Measurements from ENCODE around the gene SLC44A5. TPM values are rescaled to one million over a fixed set of nuclear protein-coding genes. Genes with fewer than 3 reads are reported as not detected.
"Not testable (repeated sequence)": the region's sequence is repeated elsewhere in the genome, so short reads cannot be mapped to it uniquely, and the experiment has no call there.

The SLC44A5 gene
- polyA plus RNA-seq, 1 experiment: 0.19 TPM

GRCh38 chr1:75613916-75614315 lies 3.0 kb upstream of the SLC44A5 start:
- ChIA-PET CTCF (interaction anchor here (3.4 kb wide), 1 partner anchor 19 kb away, joined by 18 read pairs; no protein-coding TSS in a partner anchor), POLR2A (no interaction called here)
- Histone ChIP-seq H3K27me3 (ENCODE audit: control insufficient read depth, insufficient read depth, low read length) (peaks cover 42% of the 10 kb centered on the region), H3K27ac (ENCODE audit: low read depth, low read length) (no peak overlapping the region), H3K4me3 (ENCODE audit: low read depth, low read length) (no peak overlapping the region), H3K9me3 (ENCODE audit: control insufficient read depth, insufficient read depth, low read length) (no peaks in the 10 kb centered on the region; the same call in 1 of the 2 replicates)
- DNase-seq (ENCODE audit: low read depth, low spot score): no peak
- TF ChIP-seq CTCF (IDR thresholded peaks at IDR 0.05; ENCODE audit: low read depth, low read length): no peak

- POLR2A ChIA-PET: no interaction called here
- DNase-seq (ENCODE audit: low read depth, low spot score): no peak
- no peaks in the 10 kb centered on the region; the same call in 1 of the 2 replicates for H3K9me3 ChIP-seq (ENCODE audit: control insufficient read depth, insufficient read depth, low read length)
- TF ChIP-seq CTCF (IDR thresholded peaks at IDR 0.05; ENCODE audit: low read depth, low read length): no peak
- CTCF ChIA-PET: interaction anchor here (3.4 kb wide), 1 partner anchor 19 kb away, joined by 18 read pairs; no protein-coding TSS in a partner anchor
- H3K27ac ChIP-seq (ENCODE audit: low read depth, low read length): no peak overlapping the region
- H3K4me3 ChIP-seq (ENCODE audit: low read depth, low read length): no peak overlapping the region
- peaks cover 37% of the 10 kb centered on the region for H3K27me3 ChIP-seq (ENCODE audit: control insufficient read depth, insufficient read depth, low read length)
Measured at GRCh38 chr1:75612976-75613375, 2.1 kb upstream of the SLC44A5 start.

GRCh38 chr1:75602486-75602885 lies 8.4 kb downstream of the SLC44A5 start:
- POLR2A ChIA-PET: no interaction called here
- no peak for TF ChIP-seq CTCF (IDR thresholded peaks at IDR 0.05; ENCODE audit: low read depth, low read length)

GRCh38 chr1:75600781-75601180 lies 10.1 kb downstream of the SLC44A5 start:
- POLR2A ChIA-PET: no interaction called here

More at GRCh38 chr1:75602486-75602885, 8.4 kb downstream of the SLC44A5 start:
- Histone ChIP-seq H3K9me3 (ENCODE audit: control insufficient read depth, insufficient read depth, low read length) (no peaks in the 10 kb centered on the region), H3K27me3 (ENCODE audit: control insufficient read depth, insufficient read depth, low read length) (no peaks in the 10 kb centered on the region), H3K27ac (ENCODE audit: low read depth, low read length) (no peak overlapping the region), H3K4me3 (ENCODE audit: low read depth, low read length) (no peak overlapping the region)
- DNase-seq (ENCODE audit: low read depth, low spot score): no peak
- CTCF ChIA-PET: no interaction called here

GRCh38 chr1:75594327-75594726 lies 16.6 kb downstream of the SLC44A5 start:
- CTCF ChIA-PET: no interaction called here
- no peak overlapping the region for H3K4me3 ChIP-seq (ENCODE audit: low read depth, low read length)
- no peaks in the 10 kb centered on the region for H3K27me3 ChIP-seq (ENCODE audit: control insufficient read depth, insufficient read depth, low read length)
- no peak for TF ChIP-seq CTCF (IDR thresholded peaks at IDR 0.05; ENCODE audit: low read depth, low read length)
- no peak overlapping the region for H3K27ac ChIP-seq (ENCODE audit: low read depth, low read length)
- no peaks in the 10 kb centered on the region for H3K9me3 ChIP-seq (ENCODE audit: control insufficient read depth, insufficient read depth, low read length)
- POLR2A ChIA-PET: no interaction called here
- no peak for DNase-seq (ENCODE audit: low read depth, low spot score)

More at GRCh38 chr1:75600781-75601180, 10.1 kb downstream of the SLC44A5 start:
- CTCF ChIA-PET: no interaction called here
- Histone ChIP-seq H3K27ac (ENCODE audit: low read depth, low read length) (no peak overlapping the region), H3K27me3 (ENCODE audit: control insufficient read depth, insufficient read depth, low read length) (no peaks in the 10 kb centered on the region), H3K4me3 (ENCODE audit: low read depth, low read length) (no peak overlapping the region), H3K9me3 (ENCODE audit: control insufficient read depth, insufficient read depth, low read length) (no peaks in the 10 kb centered on the region)
- DNase-seq (ENCODE audit: low read depth, low spot score): no peak
- TF ChIP-seq CTCF (IDR thresholded peaks at IDR 0.05; ENCODE audit: low read depth, low read length): no peak

- H3K4me3 ChIP-seq (ENCODE audit: low read depth, low read length); POLR2A ChIA-PET; H3K27ac ChIP-seq (ENCODE audit: low read depth, low read length); DNase-seq (ENCODE audit: low read depth, low spot score); H3K9me3 ChIP-seq (ENCODE audit: control insufficient read depth, insufficient read depth, low read length); CTCF ChIA-PET; H3K27me3 ChIP-seq (ENCODE audit: control insufficient read depth, insufficient read depth, low read length): not testable (repeated sequence)
Measured at GRCh38 chr1:75593457-75593856, 17.5 kb downstream of the SLC44A5 start.

Data from AG04450 (cell line).